ENCODE measurements around the gene MPRIP. TPM values are rescaled to one million over a fixed set of nuclear protein-coding genes. Genes with fewer than 3 reads are reported as not detected.

Gene MPRIP
- total RNA-seq, 4 donors from 2014 or later, result 130 to 244 (median 155) TPM

GRCh38 chr17:17093764-17094163 is 51.5 kb downstream of the MPRIP start:
- H3K4me1 ChIP-seq, result peaks cover 16 to 54% of the 10 kb centered on the region in 2 donors
- no peaks in the 10 kb centered on the region for H3K36me3 ChIP-seq
- 65 to 75% methylated on average over 5 of the region's 5 CpGs for WGBS, 2 donors
- H3K27me3 ChIP-seq, result no peaks in the 10 kb centered on the region
- H3K4me3 ChIP-seq (replicated peaks in 1 of 3), result no peak overlapping the region
- no peak for TF ChIP-seq POLR2A (IDR thresholded peaks at IDR 0.05)
- TF ChIP-seq, protein P1, sequence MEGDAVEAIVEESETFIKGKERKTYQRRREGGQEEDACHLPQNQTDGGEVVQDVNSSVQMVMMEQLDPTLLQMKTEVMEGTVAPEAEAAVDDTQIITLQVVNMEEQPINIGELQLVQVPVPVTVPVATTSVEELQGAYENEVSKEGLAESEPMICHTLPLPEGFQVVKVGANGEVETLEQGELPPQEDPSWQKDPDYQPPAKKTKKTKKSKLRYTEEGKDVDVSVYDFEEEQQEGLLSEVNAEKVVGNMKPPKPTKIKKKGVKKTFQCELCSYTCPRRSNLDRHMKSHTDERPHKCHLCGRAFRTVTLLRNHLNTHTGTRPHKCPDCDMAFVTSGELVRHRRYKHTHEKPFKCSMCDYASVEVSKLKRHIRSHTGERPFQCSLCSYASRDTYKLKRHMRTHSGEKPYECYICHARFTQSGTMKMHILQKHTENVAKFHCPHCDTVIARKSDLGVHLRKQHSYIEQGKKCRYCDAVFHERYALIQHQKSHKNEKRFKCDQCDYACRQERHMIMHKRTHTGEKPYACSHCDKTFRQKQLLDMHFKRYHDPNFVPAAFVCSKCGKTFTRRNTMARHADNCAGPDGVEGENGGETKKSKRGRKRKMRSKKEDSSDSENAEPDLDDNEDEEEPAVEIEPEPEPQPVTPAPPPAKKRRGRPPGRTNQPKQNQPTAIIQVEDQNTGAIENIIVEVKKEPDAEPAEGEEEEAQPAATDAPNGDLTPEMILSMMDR (IDR thresholded peaks at IDR 0.05), result no peak
- H3K27ac ChIP-seq, result no peak overlapping the region
- intact Hi-C loops (cut with DNase I), result no loop called here
- DNase-seq, result no peak
- no peaks in the 10 kb centered on the region for H3K9me3 ChIP-seq

GRCh38 chr17:17096438-17097178 is 54.4 kb downstream of the MPRIP start:
- Histone ChIP-seq H3K36me3 (no peaks in the 10 kb centered on the region), H3K27me3 (no peaks in the 10 kb centered on the region), H3K27ac (peak overlapping the region in 2 of 3 donors; percentile 22 to 42), H3K4me1 (peaks cover 13 to 51% of the 10 kb centered on the region in 2 donors), H3K9me3 (no peaks in the 10 kb centered on the region), H3K4me3 (replicated peaks in 1 of 3) (no peak overlapping the region)
- 70 to 77% methylated on average over 7 of the region's 7 CpGs for WGBS, 2 donors
- intact Hi-C loops (cut with DNase I), result no loop called here
- TF ChIP-seq POLR2A (IDR thresholded peaks at IDR 0.05), result no peak
- TF ChIP-seq, protein P1 (IDR thresholded peaks at IDR 0.05), result no peak
- no peak for DNase-seq

DNA sequence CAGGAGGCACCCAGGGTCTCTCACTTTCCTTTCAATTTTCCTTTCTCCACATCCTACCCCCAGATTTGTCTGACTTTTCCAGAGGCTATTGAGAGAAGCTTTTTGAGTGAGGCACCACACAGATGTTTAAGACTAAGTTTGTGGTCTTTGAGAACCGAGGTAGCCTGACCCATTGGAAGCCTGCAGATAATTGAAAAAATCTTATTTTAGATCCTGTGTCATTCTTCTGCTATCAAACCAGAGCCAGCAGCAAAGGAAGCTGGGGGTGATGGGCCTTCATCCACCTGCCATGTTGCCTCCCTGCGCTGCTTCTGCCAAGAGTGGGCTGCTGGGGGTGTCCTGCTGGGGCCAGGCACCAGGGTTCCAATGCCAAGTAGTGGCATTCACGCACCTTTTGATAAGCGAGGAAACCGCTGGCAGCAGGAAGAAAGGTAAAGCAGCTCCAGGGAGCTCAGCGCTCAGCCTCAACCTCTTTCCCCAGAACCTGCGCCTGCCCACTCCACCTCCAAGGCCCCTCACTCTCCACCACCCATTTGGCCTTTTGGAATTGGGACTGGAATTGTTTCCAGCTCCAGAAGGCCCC is 55.6 kb downstream of the MPRIP start:
- Histone ChIP-seq H3K9me3 (no peaks in the 10 kb centered on the region), H3K27ac (peak overlapping the region in 2 of 3 donors; percentile 2 to 43), H3K27me3 (no peaks in the 10 kb centered on the region), H3K36me3 (no peaks in the 10 kb centered on the region), H3K4me3 (replicated peaks in 1 of 3) (no peak overlapping the region), H3K4me1 (peaks cover 13 to 50% of the 10 kb centered on the region in 2 donors)
- no peak for DNase-seq
- intact Hi-C loops (cut with DNase I), result no loop called here
- TF ChIP-seq, protein P1 (IDR thresholded peaks at IDR 0.05), result no peak
- no peak for TF ChIP-seq POLR2A (IDR thresholded peaks at IDR 0.05)
- 87 to 90% methylated on average over 7 of the region's 7 CpGs for WGBS, 2 donors

DNA sequence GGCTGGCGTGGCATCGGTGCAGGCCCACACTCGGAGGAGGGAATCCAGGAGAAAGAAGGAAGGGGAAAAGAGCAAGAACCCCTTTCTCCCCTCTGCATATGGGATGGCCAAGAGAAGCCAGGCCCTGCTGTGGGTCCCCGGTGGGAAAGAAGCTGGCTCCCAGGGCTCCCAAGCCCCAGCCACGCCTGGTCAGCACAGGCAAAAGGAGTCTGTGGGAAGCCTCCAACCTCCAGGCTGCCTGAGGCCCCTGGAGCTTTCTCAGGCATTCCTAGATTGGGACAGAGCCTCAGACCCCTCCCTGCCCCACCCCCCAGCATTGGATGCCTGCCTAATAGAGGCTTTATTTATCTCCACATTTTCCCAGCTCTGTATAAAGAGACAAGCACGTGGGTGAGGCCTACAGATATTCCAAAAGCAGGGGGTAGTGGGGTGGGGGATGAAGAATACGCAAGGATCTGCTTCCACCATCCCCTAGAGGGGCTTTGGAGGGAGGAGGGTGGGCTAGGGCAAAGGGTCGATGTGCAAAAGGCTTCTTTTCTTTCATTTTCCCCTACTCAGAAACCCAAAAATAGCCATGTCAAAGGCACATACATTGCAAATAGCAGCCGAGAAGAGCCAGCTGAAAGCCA is 56.4 kb downstream of the MPRIP start:
- intact Hi-C loops (cut with DNase I), result no loop called here
- no peaks in the 10 kb centered on the region for H3K9me3 ChIP-seq
- H3K4me1 ChIP-seq, result peaks cover 13 to 42% of the 10 kb centered on the region in 2 donors
- H3K4me3 ChIP-seq (replicated peaks in 1 of 3), result no peak overlapping the region
- TF ChIP-seq POLR2A (IDR thresholded peaks at IDR 0.05), result no peak
- TF ChIP-seq, protein P1 (IDR thresholded peaks at IDR 0.05), result no peak
- H3K27me3 ChIP-seq, result no peaks in the 10 kb centered on the region
- 73 to 75% methylated on average over 9 of the region's 9 CpGs for WGBS, 2 donors
- no peaks in the 10 kb centered on the region for H3K36me3 ChIP-seq
- DNase-seq, result no peak
- peak overlapping the region in 2 of 3 donors; percentile 2 to 43 for H3K27ac ChIP-seq

- Histone ChIP-seq H3K36me3 (no peaks in the 10 kb centered on the region), H3K27ac (no peak overlapping the region), H3K4me3 (replicated peaks in 1 of 3) (no peak overlapping the region), H3K27me3 (no peaks in the 10 kb centered on the region), H3K4me1 (peaks cover 15 to 48% of the 10 kb centered on the region in 2 donors), H3K9me3 (no peaks in the 10 kb centered on the region)
- 81 to 96% methylated on average over 2 to 6 of the region's 6 CpGs for WGBS, 2 donors
- TF ChIP-seq, protein P1 (IDR thresholded peaks at IDR 0.05), result no peak
- TF ChIP-seq POLR2A (IDR thresholded peaks at IDR 0.05), result no peak
- intact Hi-C loops (cut with DNase I), result no loop called here
- DNase-seq, result no peak
These were observed 59.9 kb downstream of the MPRIP start for GRCh38 chr17:17102176-17102575.
